ENCODE measurements around the gene EML3.

EML3 gene

GRCh38 chr11:62593434-62594044 lies 19.0 kb downstream of the EML3 start:
- Histone ChIP-seq H3K27me3 (ENCODE audit: insufficient read depth, low read length) (no peaks in the 10 kb centered on the region), H3K4me1 (ENCODE audit: control insufficient read depth in 1 of 2, insufficient read depth in 2 of 2, low read length in 2 of 2) (peaks cover 3 to 9% of the 10 kb centered on the region in 2 experiments), H3K4me2 (ENCODE audit: low read length) (no peak overlapping the region), H2AK5ac (ENCODE audit: low read length) (no peak overlapping the region), H3K9ac (ENCODE audit: low read length) (peak overlapping the region; percentile 49), H3K79me2 (ENCODE audit: control insufficient read depth, insufficient read depth, low read length, poor library complexity) (no peaks in the 10 kb centered on the region), H2BK120ac (ENCODE audit: insufficient read depth, low read length, poor library complexity) (no peak overlapping the region), H3K14ac (ENCODE audit: low read length) (no peak overlapping the region), H3K9me3 (ENCODE audit: insufficient read depth, low read depth, low read length) (peaks cover 3% of the 10 kb centered on the region), H4K8ac (ENCODE audit: low read depth, low read length) (no peak overlapping the region), H3K18ac (ENCODE audit: low read length) (no peak overlapping the region), H3K36me3 (ENCODE audit: control insufficient read depth in 1 of 2, insufficient read depth in 2 of 2, low read length in 2 of 2) (peaks cover 45 to 57% of the 10 kb centered on the region in 2 experiments), H2BK5ac (ENCODE audit: low read depth, low read length, poor library complexity) (no peak overlapping the region), H3K4me3 (ENCODE audit: low read depth, low read length) (peak overlapping the region; percentile 10), H2AFZ (ENCODE audit: insufficient read depth, low read length, poor library complexity) (no peak overlapping the region), H2BK12ac (ENCODE audit: low read length) (no peak overlapping the region), H3K27ac (ENCODE audit: low read depth, low read length) (no peak overlapping the region), H3K4ac (ENCODE audit: low read depth, low read length) (no peak overlapping the region), H4K91ac (ENCODE audit: low read depth, low read length) (no peak overlapping the region), H3K79me1 (ENCODE audit: low read length) (peaks cover 2% of the 10 kb centered on the region), H4K12ac (ENCODE audit: low read depth, low read length) (no peak overlapping the region), H3K23ac (ENCODE audit: low read length) (no peak overlapping the region)
- DNase-seq = peak; percentile 60 to 76
- WGBS (ENCODE audit: extremely low coverage, insufficient coverage, insufficient read length) = no CpG with 5 or more reads among the region's 13 CpGs

- H3K14ac ChIP-seq (ENCODE audit: low read length) = no peak overlapping the region
- no peak overlapping the region for H2BK120ac ChIP-seq (ENCODE audit: insufficient read depth, low read length, poor library complexity)
- H2BK12ac ChIP-seq (ENCODE audit: low read length) = no peak overlapping the region
- no CpG with 5 or more reads among the region's 8 CpGs for WGBS (ENCODE audit: extremely low coverage, insufficient coverage, insufficient read length)
- peaks cover 41 to 53% of the 10 kb centered on the region in 2 experiments for H3K36me3 ChIP-seq (ENCODE audit: control insufficient read depth in 1 of 2, insufficient read depth in 2 of 2, low read length in 2 of 2)
- no peak overlapping the region for H3K23ac ChIP-seq (ENCODE audit: low read length)
- no peak overlapping the region for H3K4me2 ChIP-seq (ENCODE audit: low read length)
- no peak overlapping the region for H2AK5ac ChIP-seq (ENCODE audit: low read length)
- H3K4me3 ChIP-seq (ENCODE audit: low read depth, low read length) = no peak overlapping the region
- H3K27ac ChIP-seq (ENCODE audit: low read depth, low read length) = no peak overlapping the region
- peaks cover 3 to 9% of the 10 kb centered on the region in 2 experiments for H3K4me1 ChIP-seq (ENCODE audit: control insufficient read depth in 1 of 2, insufficient read depth in 2 of 2, low read length in 2 of 2)
- no peaks in the 10 kb centered on the region for H3K79me2 ChIP-seq (ENCODE audit: control insufficient read depth, insufficient read depth, low read length, poor library complexity)
- no peak overlapping the region for H4K91ac ChIP-seq (ENCODE audit: low read depth, low read length)
- no peak overlapping the region for H4K12ac ChIP-seq (ENCODE audit: low read depth, low read length)
- no peak overlapping the region for H4K8ac ChIP-seq (ENCODE audit: low read depth, low read length)
- no peak overlapping the region for H3K4ac ChIP-seq (ENCODE audit: low read depth, low read length)
- no peak overlapping the region for H2AFZ ChIP-seq (ENCODE audit: insufficient read depth, low read length, poor library complexity)
- H3K9ac ChIP-seq (ENCODE audit: low read length) = no peak overlapping the region
- peaks cover 3% of the 10 kb centered on the region for H3K9me3 ChIP-seq (ENCODE audit: insufficient read depth, low read depth, low read length)
- H2BK5ac ChIP-seq (ENCODE audit: low read depth, low read length, poor library complexity) = no peak overlapping the region
- H3K18ac ChIP-seq (ENCODE audit: low read length) = no peak overlapping the region
- peaks cover 2% of the 10 kb centered on the region for H3K79me1 ChIP-seq (ENCODE audit: low read length)
- no peaks in the 10 kb centered on the region for H3K27me3 ChIP-seq (ENCODE audit: insufficient read depth, low read length)
- no peak for DNase-seq
Observed at GRCh38 chr11:62592989-62593421, 19.6 kb downstream of the EML3 start.

GRCh38 chr11:62592146-62592815 lies 20.3 kb downstream of the EML3 start:
- Histone ChIP-seq H3K9me3 (ENCODE audit: insufficient read depth, low read depth, low read length) (peaks cover 3% of the 10 kb centered on the region), H3K23ac (ENCODE audit: low read length) (no peak overlapping the region), H2AK5ac (ENCODE audit: low read length) (no peak overlapping the region), H2BK5ac (ENCODE audit: low read depth, low read length, poor library complexity) (no peak overlapping the region), H3K4me3 (ENCODE audit: low read depth, low read length) (peak overlapping the region; percentile 13), H4K12ac (ENCODE audit: low read depth, low read length) (no peak overlapping the region), H4K8ac (ENCODE audit: low read depth, low read length) (peak overlapping the region; percentile 36), H3K27me3 (ENCODE audit: insufficient read depth, low read length) (no peaks in the 10 kb centered on the region), H2BK120ac (ENCODE audit: insufficient read depth, low read length, poor library complexity) (no peak overlapping the region), H3K79me1 (ENCODE audit: low read length) (peaks cover 2% of the 10 kb centered on the region), H3K36me3 (ENCODE audit: control insufficient read depth in 1 of 2, insufficient read depth in 2 of 2, low read length in 2 of 2) (peaks cover 34 to 49% of the 10 kb centered on the region in 2 experiments), H3K14ac (ENCODE audit: low read length) (no peak overlapping the region), H3K18ac (ENCODE audit: low read length) (no peak overlapping the region), H2BK12ac (ENCODE audit: low read length) (no peak overlapping the region), H3K4me2 (ENCODE audit: low read length) (peak overlapping the region; percentile 81), H3K4me1 (ENCODE audit: control insufficient read depth in 1 of 2, insufficient read depth in 2 of 2, low read length in 2 of 2) (peaks cover 3 to 9% of the 10 kb centered on the region in 2 experiments), H3K27ac (ENCODE audit: low read depth, low read length) (peak overlapping the region; percentile 45), H3K4ac (ENCODE audit: low read depth, low read length) (no peak overlapping the region), H3K79me2 (ENCODE audit: control insufficient read depth, insufficient read depth, low read length, poor library complexity) (no peaks in the 10 kb centered on the region), H3K9ac (ENCODE audit: low read length) (peak overlapping the region; percentile 24), H2AFZ (ENCODE audit: insufficient read depth, low read length, poor library complexity) (no peak overlapping the region), H4K91ac (ENCODE audit: low read depth, low read length) (peak overlapping the region; percentile 40)
- DNase-seq = no peak
- no CpG with 5 or more reads among the region's 17 CpGs for WGBS (ENCODE audit: extremely low coverage, insufficient coverage, insufficient read length)

- peak within 1 kb of the TSS; percentile 66 for H3K18ac ChIP-seq (ENCODE audit: low read length)
- peak within 1 kb of the TSS; percentile 84 for H3K9ac ChIP-seq (ENCODE audit: low read length)
- DNase-seq = peak; percentile 99 to 100
- H4K91ac ChIP-seq (ENCODE audit: low read depth, low read length) = peak within 1 kb of the TSS; percentile 65
- H3K23ac ChIP-seq (ENCODE audit: low read length) = no peak within 1 kb of the TSS
- H2AFZ ChIP-seq (ENCODE audit: insufficient read depth, low read length, poor library complexity) = peak within 1 kb of the TSS; percentile 73
- H3K4me1 ChIP-seq (ENCODE audit: control insufficient read depth in 1 of 2, insufficient read depth in 2 of 2, low read length in 2 of 2) = peaks cover 3 to 9% of the 10 kb centered on the region in 2 experiments
- H3K27me3 ChIP-seq (ENCODE audit: insufficient read depth, low read length) = no peaks in the 10 kb centered on the region
- peaks cover 2% of the 10 kb centered on the region for H3K79me1 ChIP-seq (ENCODE audit: low read length)
- no peak within 1 kb of the TSS for H2BK12ac ChIP-seq (ENCODE audit: low read length)
- H2BK120ac ChIP-seq (ENCODE audit: insufficient read depth, low read length, poor library complexity) = peak within 1 kb of the TSS; percentile 61
- H4K8ac ChIP-seq (ENCODE audit: low read depth, low read length) = peak within 1 kb of the TSS; percentile 87
- H3K4ac ChIP-seq (ENCODE audit: low read depth, low read length) = peak within 1 kb of the TSS; percentile 50
- peak within 1 kb of the TSS; percentile 72 for H3K27ac ChIP-seq (ENCODE audit: low read depth, low read length)
- peak within 1 kb of the TSS; percentile 85 for H4K12ac ChIP-seq (ENCODE audit: low read depth, low read length)
- peaks cover 3% of the 10 kb centered on the region for H3K9me3 ChIP-seq (ENCODE audit: insufficient read depth, low read depth, low read length)
- no CpG with 5 or more reads among the region's 58 CpGs for WGBS (ENCODE audit: extremely low coverage, insufficient coverage, insufficient read length)
- H3K4me3 ChIP-seq (ENCODE audit: low read depth, low read length) = peak within 1 kb of the TSS; percentile 88
- H3K4me2 ChIP-seq (ENCODE audit: low read length) = peak within 1 kb of the TSS; percentile 81
- H3K36me3 ChIP-seq (ENCODE audit: control insufficient read depth in 1 of 2, insufficient read depth in 2 of 2, low read length in 2 of 2) = peaks cover 29 to 46% of the 10 kb centered on the region in 2 experiments
- peak within 1 kb of the TSS; percentile 38 for H2BK5ac ChIP-seq (ENCODE audit: low read depth, low read length, poor library complexity)
- H3K79me2 ChIP-seq (ENCODE audit: control insufficient read depth, insufficient read depth, low read length, poor library complexity) = no peaks in the 10 kb centered on the region
- H3K14ac ChIP-seq (ENCODE audit: low read length) = peak within 1 kb of the TSS; percentile 76
- no peak within 1 kb of the TSS for H2AK5ac ChIP-seq (ENCODE audit: low read length)
Observed at GRCh38 chr11:62591448-62592145, 21.0 kb downstream of the EML3 start, which contains the start of gene TUT1. Gene TUT1, minus strand, starts transcription at chr11:62591523. Its CDS starts 38 bp downstream, at chr11:62591485.

Measured in trophoblast cell (in vitro differentiated cells and primary cell).